Right renal pelvis (tissue), 4 donors: ENCODE results near the gene MYLK4. TPM values are rescaled to one million over a fixed set of nuclear protein-coding genes. Genes with fewer than 3 reads are reported as not detected.

Experiments used
- polyA plus RNA-seq, 4 donors: library from polyadenylated mRNA; unstranded; fragments of 120-200 nt; gene quantifications; one replicate each; pipeline ENCODE4 v1.2.1, GENCODE V29; 2013; ENCODE audit not compliant: insufficient read length in 4 of 4

The MYLK4 gene
- polyA plus RNA-seq, 4 donors: 0.87 to 2.0 (median 1.3) TPM

Other genes starting within 250 kb of the MYLK4 start
- 10 to 100 TPM; 59.1 to 66.2 (median 60.6) TPM for gene WRNIP1, start 14.5 kb upstream of the MYLK4 start, polyA plus RNA-seq
- 10 to 100 TPM; 17.9 to 23.4 (median 21.8) TPM for gene SERPINB1, start 90.9 kb upstream of the MYLK4 start, polyA plus RNA-seq
- gene SERPINB9, start 152.4 kb upstream of the MYLK4 start, polyA plus RNA-seq: 10 to 100 TPM; 10.5 to 16.1 (median 15.6) TPM
- gene SERPINB6, start 220.6 kb upstream of the MYLK4 start, polyA plus RNA-seq: 10 to 100 TPM; 83.0 to 97.4 (median 84.7) TPM
- 10 to 100 TPM; 52.2 to 88.3 (median 67.8) TPM for gene NQO2, start 249.0 kb upstream of the MYLK4 start, polyA plus RNA-seq